Spleen (tissue), 11 donors: ENCODE data around the gene AQP12A. TPM values are rescaled to one million over a fixed set of nuclear protein-coding genes. Genes with fewer than 3 reads are reported as not detected.

Source experiments
- DNase-seq: peaks from one replicate; pipeline ENCODE4 v3.0.0-alpha.2; 2020
- H3K27ac ChIP-seq, 8 donors: fragments of 200-600 bp; sonication (generic) in 7 of 8; 1 replicate in 4 of 8; 2 replicates in 4 of 8; pipeline versions ENCODE4 v1.5.0 to v1.8.0; 2016 to 2021; ENCODE audit warnings: inconsistent platforms in 4 of 8, mild to moderate bottlenecking in 4 of 8, moderate library complexity in 1 of 8
- H3K27me3 ChIP-seq, 7 donors: fragments of 200-600 bp; sonication (generic) in 6 of 7; replicated peaks in 1 of 7; 1 replicate in 4 of 7; 2 replicates in 3 of 7; pipeline versions ENCODE4 v1.5.0 to v1.8.0; 2016 to 2021; ENCODE audit warnings: inconsistent platforms in 3 of 7, mild to moderate bottlenecking in 1 of 7
- H3K36me3 ChIP-seq, 6 donors: fragments of 200-600 bp; sonication (generic) in 5 of 6; 1 replicate in 4 of 6; 2 replicates in 2 of 6; pipeline versions ENCODE4 v1.5.0 to v1.8.0; 2016 to 2021; ENCODE audit warnings: inconsistent platforms in 2 of 6
- H3K4me1 ChIP-seq, 6 donors: fragments of 200-600 bp; sonication (generic) in 5 of 6; 1 replicate in 3 of 6; 2 replicates in 3 of 6; pipeline versions ENCODE4 v1.5.0 to v1.8.0; 2016 to 2021; ENCODE audit warnings: inconsistent platforms in 3 of 6
- H3K4me3 ChIP-seq, 8 donors: fragments of 200-600 bp; sonication (generic) in 7 of 8; 1 replicate in 4 of 8; 2 replicates in 4 of 8; pipeline versions ENCODE4 v1.5.0 to v1.8.0; 2016 to 2021; ENCODE audit warnings: inconsistent platforms in 4 of 8, mild to moderate bottlenecking in 4 of 8, moderate library complexity in 2 of 8
- H3K9me3 ChIP-seq, 8 donors: fragments of 200-600 bp; sonication (generic) in 7 of 8; 1 replicate in 4 of 8; 2 replicates in 4 of 8; pipeline versions ENCODE4 v1.5.0 to v1.8.0; 2016 to 2021; ENCODE audit warnings: inconsistent platforms in 4 of 8
- POLR2A ChIP-seq, 3 donors: fragments of 450-650 bp; IDR thresholded peaks; one replicate each; pipeline ENCODE4 v1.5.1; 2017; ENCODE audit warnings: antibody characterized with exemption in 3 of 3, mild to moderate bottlenecking in 1 of 3
- POLR2AphosphoS5 ChIP-seq, 3 donors: sonication (generic); formaldehyde crosslinking; IDR thresholded peaks; one replicate each; pipeline ENCODE4 v1.5.1; 2017; ENCODE audit warnings: antibody characterized with exemption in 3 of 3
- WGBS, 5 donors: extraction: QIAGEN DNeasy Blood & Tissue Kit in 3 of 5; methylation state at CpG; one replicate each; pipeline versions ENCODE4 v1.1.5 to v1.1.7; 2013 to 2018; 5-methylcytosine and 5-hydroxymethylcytosine counted together
- intact Hi-C: fragments of 100-400 bp; cut with DNase I; formaldehyde crosslinking; loops from one replicate; pipeline ENCODE4 v1.15.0; 2023; ENCODE audit warnings: low total_unique reads
- polyA plus RNA-seq, 3 donors: library from polyadenylated mRNA; stranded (reverse); fragments of 200-250 nt; gene quantifications; one replicate each; pipeline ENCODE4 v1.2.1, GENCODE V29; 2013
- total RNA-seq, 7 donors: library from RNA; depleted of rRNA in 3 of 7; stranded (reverse); fragments of >200 nt in 3 of 7; fragmentation: NEBNext Ultra II Directional in 4 of 7; extraction: Animal tissue kit (Norgen Biotek cat#: 25700) in 4 of 7; gene quantifications; one replicate each; pipeline versions ENCODE4 v1.1.0 to v1.2.1, GENCODE V29; 2016 to 2021
- TF ChIP-seq, protein P1 (sequence below), 11 experiments: fragments of 200-600 bp in 7 of 11; fragments of 450-650 bp in 4 of 11; sonication (generic) in 4 of 11; IDR thresholded peaks in 8 of 11; conservative IDR thresholded peaks in 3 of 11; 1 replicate in 7 of 11; 2 replicates in 4 of 11; pipeline versions ENCODE4 v1.4.0 to v1.8.0; 2016 to 2021; ENCODE audit warnings: antibody characterized with exemption in 11 of 11, inconsistent platforms in 4 of 11, mild to moderate bottlenecking in 1 of 11
- donor health status: healthy with polysubstance abuse.
- donor health status: DM: no; HTN: no; CAD: no; lungs with moderate emphysema.
- donor health status: DM: no; HTN: no; CAD: no.
- donor health status: Bipolar disorder and iron deficiency.
- donor health status: healthy.
- donor health status: DM: no; HTN: no; CAD: no.
- donor health status: DM: yes; HTN: yes; CAD: no.

AQP12A gene
- total and polyA plus RNA-seq, 10 donors = 1.6 to 1.8 TPM; not detected in 8

DNA sequence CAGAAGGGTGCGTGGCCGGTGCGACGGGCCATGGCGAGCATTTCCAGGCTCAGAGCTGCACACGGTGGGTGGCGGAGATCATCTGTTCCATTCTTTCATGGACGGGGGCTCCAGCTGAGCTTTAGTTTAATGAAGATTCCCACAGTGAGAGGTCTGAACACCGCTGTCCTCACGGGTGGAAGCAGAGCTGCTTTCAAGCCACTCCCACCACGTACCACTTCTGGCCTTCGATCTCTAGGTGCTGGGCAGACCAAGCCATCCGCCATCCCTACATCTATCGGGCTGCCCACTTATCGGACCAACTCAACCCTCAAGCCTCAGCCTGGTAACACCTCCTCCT, 47.9 kb upstream of the AQP12A start:
- peaks cover 0 to 2% (median 0%) of the 10 kb centered on the region in 8 donors for H3K9me3 ChIP-seq
- H3K36me3 ChIP-seq = no peaks in the 10 kb centered on the region
- no peak for TF ChIP-seq POLR2A (IDR thresholded peaks at IDR 0.05)
- TF ChIP-seq, protein P1, sequence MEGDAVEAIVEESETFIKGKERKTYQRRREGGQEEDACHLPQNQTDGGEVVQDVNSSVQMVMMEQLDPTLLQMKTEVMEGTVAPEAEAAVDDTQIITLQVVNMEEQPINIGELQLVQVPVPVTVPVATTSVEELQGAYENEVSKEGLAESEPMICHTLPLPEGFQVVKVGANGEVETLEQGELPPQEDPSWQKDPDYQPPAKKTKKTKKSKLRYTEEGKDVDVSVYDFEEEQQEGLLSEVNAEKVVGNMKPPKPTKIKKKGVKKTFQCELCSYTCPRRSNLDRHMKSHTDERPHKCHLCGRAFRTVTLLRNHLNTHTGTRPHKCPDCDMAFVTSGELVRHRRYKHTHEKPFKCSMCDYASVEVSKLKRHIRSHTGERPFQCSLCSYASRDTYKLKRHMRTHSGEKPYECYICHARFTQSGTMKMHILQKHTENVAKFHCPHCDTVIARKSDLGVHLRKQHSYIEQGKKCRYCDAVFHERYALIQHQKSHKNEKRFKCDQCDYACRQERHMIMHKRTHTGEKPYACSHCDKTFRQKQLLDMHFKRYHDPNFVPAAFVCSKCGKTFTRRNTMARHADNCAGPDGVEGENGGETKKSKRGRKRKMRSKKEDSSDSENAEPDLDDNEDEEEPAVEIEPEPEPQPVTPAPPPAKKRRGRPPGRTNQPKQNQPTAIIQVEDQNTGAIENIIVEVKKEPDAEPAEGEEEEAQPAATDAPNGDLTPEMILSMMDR (IDR thresholded peaks at IDR 0.05 in 8 of 11, conservative IDR thresholded peaks at IDR 0.05 in 3 of 11) = no peak
- TF ChIP-seq POLR2AphosphoS5 (IDR thresholded peaks at IDR 0.05) = no peak
- no peak overlapping the region for H3K27ac ChIP-seq
- H3K4me3 ChIP-seq = no peak overlapping the region
- H3K27me3 ChIP-seq = peaks cover 0 to 64% (median 22%) of the 10 kb centered on the region in 7 donors
- no peaks in the 10 kb centered on the region for H3K4me1 ChIP-seq
- intact Hi-C loops = no loop called here
- DNase-seq = no peak
- WGBS, 5 donors = 84 to 95% (median 92%) methylated on average over 14 to 15 of the region's 15 CpGs

DNA sequence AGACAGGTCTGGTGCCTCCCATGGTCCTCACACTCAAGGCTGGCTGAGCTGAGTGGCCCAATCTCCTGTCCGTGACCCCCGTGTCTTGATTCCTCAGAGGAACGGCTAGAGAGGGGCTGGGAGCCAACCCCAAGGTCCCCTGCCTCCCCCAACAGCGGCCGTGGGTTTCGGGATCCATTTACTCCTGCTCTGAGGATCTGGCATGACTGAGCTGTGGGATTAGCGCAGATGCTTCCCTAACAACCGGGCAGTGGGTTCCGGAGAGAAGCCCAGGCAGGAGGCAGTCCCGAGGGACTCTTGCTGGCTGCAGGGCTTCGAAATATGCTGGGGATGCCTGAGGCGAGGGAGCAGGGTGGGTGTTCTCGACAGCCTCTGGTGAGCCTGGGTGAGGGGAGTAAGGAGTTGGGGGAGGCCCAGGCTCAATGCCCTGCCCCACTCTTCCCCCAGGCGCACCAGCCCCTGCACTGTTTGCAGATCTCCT, 47.5 kb upstream of the AQP12A start:
- H3K4me3 ChIP-seq = no peak overlapping the region
- intact Hi-C loops = no loop called here
- WGBS, 5 donors = 70 to 76% (median 71%) methylated on average over 14 of the region's 14 CpGs
- DNase-seq = no peak
- no peaks in the 10 kb centered on the region for H3K36me3 ChIP-seq
- TF ChIP-seq POLR2A (IDR thresholded peaks at IDR 0.05) (no peak), POLR2AphosphoS5 (IDR thresholded peaks at IDR 0.05) (no peak)
- TF ChIP-seq, protein P1 (IDR thresholded peaks at IDR 0.05 in 8 of 11, conservative IDR thresholded peaks at IDR 0.05 in 3 of 11) = no peak
- peaks cover 0 to 2% (median 0%) of the 10 kb centered on the region in 8 donors for H3K9me3 ChIP-seq
- H3K27ac ChIP-seq = no peak overlapping the region
- H3K27me3 ChIP-seq = peaks cover 0 to 69% (median 24%) of the 10 kb centered on the region in 7 donors
- H3K4me1 ChIP-seq = no peaks in the 10 kb centered on the region

DNA sequence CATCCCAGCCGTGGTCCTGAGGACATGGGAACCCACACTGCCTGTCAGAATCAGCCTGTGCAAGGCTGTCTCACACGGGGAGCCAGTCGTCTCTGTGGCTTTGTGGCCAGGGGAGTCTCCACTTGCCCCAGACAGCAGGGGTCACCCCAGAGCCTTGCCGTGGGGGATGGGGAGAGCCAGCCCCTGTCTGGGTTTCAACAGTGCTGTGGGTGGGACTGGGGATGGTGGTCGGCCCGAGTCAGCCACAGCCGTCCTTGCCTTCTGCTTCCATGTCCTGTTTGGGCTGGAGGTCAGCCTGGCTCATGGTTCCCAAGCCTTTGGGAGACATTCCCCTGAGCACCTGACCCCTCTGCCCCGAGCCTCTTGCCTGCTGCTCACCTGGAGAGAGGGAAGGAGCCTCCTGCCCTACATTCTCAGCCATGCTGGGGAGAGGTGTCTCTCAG, 46.8 kb upstream of the AQP12A start:
- no peak for DNase-seq
- H3K4me3 ChIP-seq = no peak overlapping the region
- H3K27me3 ChIP-seq = peaks cover 0 to 71% (median 24%) of the 10 kb centered on the region in 7 donors
- no peak overlapping the region for H3K27ac ChIP-seq
- no peaks in the 10 kb centered on the region for H3K36me3 ChIP-seq
- no peaks in the 10 kb centered on the region for H3K9me3 ChIP-seq
- no peaks in the 10 kb centered on the region for H3K4me1 ChIP-seq
- 47 to 61% (median 52%) methylated on average over 7 to 8 of the region's 8 CpGs for WGBS, 5 donors
- no peak for TF ChIP-seq POLR2AphosphoS5 (IDR thresholded peaks at IDR 0.05)
- TF ChIP-seq, protein P1 (IDR thresholded peaks at IDR 0.05 in 8 of 11, conservative IDR thresholded peaks at IDR 0.05 in 3 of 11) = no peak
- no peak for TF ChIP-seq POLR2A (IDR thresholded peaks at IDR 0.05)
- intact Hi-C loops = no loop called here

GRCh38 chr2:240645346-240645745, 46.3 kb upstream of the AQP12A start:
- intact Hi-C loops = no loop called here
- WGBS, 5 donors = 80 to 92% (median 89%) methylated on average over 5 to 10 of the region's 10 CpGs
- H3K27ac ChIP-seq = no peak overlapping the region
- H3K36me3 ChIP-seq = no peaks in the 10 kb centered on the region
- H3K27me3 ChIP-seq = peaks cover 0 to 74% (median 28%) of the 10 kb centered on the region in 7 donors
- no peak overlapping the region for H3K4me3 ChIP-seq
- no peak for DNase-seq
- no peaks in the 10 kb centered on the region for H3K9me3 ChIP-seq
- H3K4me1 ChIP-seq = no peaks in the 10 kb centered on the region
- TF ChIP-seq, protein P1 (IDR thresholded peaks at IDR 0.05 in 8 of 11, conservative IDR thresholded peaks at IDR 0.05 in 3 of 11) = no peak
- no peak for TF ChIP-seq POLR2A (IDR thresholded peaks at IDR 0.05)
- no peak for TF ChIP-seq POLR2AphosphoS5 (IDR thresholded peaks at IDR 0.05)
